ENCODE results near the gene COL4A3. TPM values are rescaled to one million over a fixed set of nuclear protein-coding genes. Genes with fewer than 3 reads are reported as not detected.

Gene COL4A3
- total and polyA plus RNA-seq, 9 of the 15 experiments (the other 6 are each of a cell fraction or from before 2014, with no cell fraction given) = not detected

Other genes starting within 250 kb of the COL4A3 start
- gene COL4A4, start 419 bp upstream of the COL4A3 start, total RNA-seq (2014; rRNA removed) = not detected in 2 replicates
- not detected in 2 replicates for gene COL4A4, start 419 bp upstream of the COL4A3 start, total RNA-seq (2014; rRNA removed; fragmentation: Illumina TruSeq; extraction: Trizol)
- not detected in 2 replicates for gene COL4A4, start 419 bp upstream of the COL4A3 start, total RNA-seq (2015; rRNA removed; fragmentation: Illumina TruSeq; extraction: Trizol)
- 0.07 TPM in 1 of 2 replicates, not detected in the other for gene COL4A4, start 419 bp upstream of the COL4A3 start, total RNA-seq (2021)
- gene COL4A4, start 419 bp upstream of the COL4A3 start, polyA plus RNA-seq (2011; rRNA removed) = not detected in 2 replicates
- gene COL4A4, start 419 bp upstream of the COL4A3 start, polyA plus RNA-seq (2014; fragmentation: Illumina TruSeq; extraction: Trizol) = not detected in 2 replicates
- gene COL4A4, start 419 bp upstream of the COL4A3 start, polyA plus RNA-seq (2014; fragmentation: Nextera tagmentation; extraction: Ambion mirVana) = under 1 TPM; under 0.01 to 0.01 TPM
- gene COL4A4, start 419 bp upstream of the COL4A3 start, polyA plus RNA-seq (2014; rRNA removed) = not detected in 2 replicates
- gene MFF, start 160.6 kb downstream of the COL4A3 start, total RNA-seq (2014; rRNA removed) = 66.9 and 75.4 TPM in 2 replicates
- 62.2 and 71.9 TPM in 2 replicates for gene MFF, start 160.6 kb downstream of the COL4A3 start, total RNA-seq (2014; rRNA removed; fragmentation: Illumina TruSeq; extraction: Trizol)
- gene MFF, start 160.6 kb downstream of the COL4A3 start, total RNA-seq (2015; rRNA removed; fragmentation: Illumina TruSeq; extraction: Trizol) = 71.3 and 73.7 TPM in 2 replicates
- 47.0 and 49.4 TPM in 2 replicates for gene MFF, start 160.6 kb downstream of the COL4A3 start, total RNA-seq (2021)
- gene MFF, start 160.6 kb downstream of the COL4A3 start, polyA plus RNA-seq (2011; rRNA removed) = 44.1 and 51.5 TPM in 2 replicates
- gene MFF, start 160.6 kb downstream of the COL4A3 start, polyA plus RNA-seq (2014; fragmentation: Illumina TruSeq; extraction: Trizol) = 53.0 and 58.5 TPM in 2 replicates
- gene MFF, start 160.6 kb downstream of the COL4A3 start, polyA plus RNA-seq (2014; fragmentation: Nextera tagmentation; extraction: Ambion mirVana) = 10 to 100 TPM in 1 of 2 experiments, 1 to 10 TPM in 1; 9.4 to 12.6 TPM
- gene MFF, start 160.6 kb downstream of the COL4A3 start, polyA plus RNA-seq (2014; rRNA removed) = 45.9 and 55.7 TPM in 2 replicates
- not detected in 2 replicates for gene TM4SF20, start 214.7 kb downstream of the COL4A3 start, total RNA-seq (2014; rRNA removed)
- gene TM4SF20, start 214.7 kb downstream of the COL4A3 start, total RNA-seq (2014; rRNA removed; fragmentation: Illumina TruSeq; extraction: Trizol) = not detected in 2 replicates
- gene TM4SF20, start 214.7 kb downstream of the COL4A3 start, total RNA-seq (2015; rRNA removed; fragmentation: Illumina TruSeq; extraction: Trizol) = not detected in 2 replicates
- gene TM4SF20, start 214.7 kb downstream of the COL4A3 start, total RNA-seq (2021) = not detected in 2 replicates
- gene TM4SF20, start 214.7 kb downstream of the COL4A3 start, polyA plus RNA-seq (2011; rRNA removed) = not detected in 2 replicates
- not detected in 2 replicates for gene TM4SF20, start 214.7 kb downstream of the COL4A3 start, polyA plus RNA-seq (2014; fragmentation: Illumina TruSeq; extraction: Trizol)
- not detected for gene TM4SF20, start 214.7 kb downstream of the COL4A3 start, polyA plus RNA-seq (2014; fragmentation: Nextera tagmentation; extraction: Ambion mirVana)
- not detected in 2 replicates for gene TM4SF20, start 214.7 kb downstream of the COL4A3 start, polyA plus RNA-seq (2014; rRNA removed)
- not detected in 2 replicates for gene SCYGR1, start 223.3 kb downstream of the COL4A3 start, total RNA-seq (2014; rRNA removed)
- not detected in 2 replicates for gene SCYGR1, start 223.3 kb downstream of the COL4A3 start, total RNA-seq (2014; rRNA removed; fragmentation: Illumina TruSeq; extraction: Trizol)
- gene SCYGR1, start 223.3 kb downstream of the COL4A3 start, total RNA-seq (2015; rRNA removed; fragmentation: Illumina TruSeq; extraction: Trizol) = not detected in 2 replicates
- not detected in 2 replicates for gene SCYGR1, start 223.3 kb downstream of the COL4A3 start, total RNA-seq (2021)
- gene SCYGR1, start 223.3 kb downstream of the COL4A3 start, polyA plus RNA-seq (2011; rRNA removed) = not detected in 2 replicates
- not detected in 2 replicates for gene SCYGR1, start 223.3 kb downstream of the COL4A3 start, polyA plus RNA-seq (2014; fragmentation: Illumina TruSeq; extraction: Trizol)
- gene SCYGR1, start 223.3 kb downstream of the COL4A3 start, polyA plus RNA-seq (2014; fragmentation: Nextera tagmentation; extraction: Ambion mirVana) = not detected
- not detected in 2 replicates for gene SCYGR1, start 223.3 kb downstream of the COL4A3 start, polyA plus RNA-seq (2014; rRNA removed)

Data from K562 (cell line).